AG09309 (cell line): ENCODE measurements around the gene DUSP11.

Source experiments
- DNase-seq: peaks from one replicate; pipeline ENCODE4 v3.0.0-alpha.2; 2010; ENCODE audit warnings: low read depth
- H3K4me3 ChIP-seq: 2 replicates; pipeline ENCODE4 v1.5.1; 2011; ENCODE audit warnings: mild to moderate bottlenecking, low read depth, low read length, moderate library complexity; ENCODE audit not compliant: control insufficient read depth
- TF ChIP-seq, protein P1 (sequence below): IDR thresholded peaks from 2 replicates; pipeline ENCODE4 v1.5.1; 2011; ENCODE audit warnings: mild to moderate bottlenecking, low read depth, low read length, inconsistent platforms; ENCODE audit not compliant: insufficient read depth, control insufficient read depth; ENCODE audit errors: missing control alignments

Gene DUSP11

DNA sequence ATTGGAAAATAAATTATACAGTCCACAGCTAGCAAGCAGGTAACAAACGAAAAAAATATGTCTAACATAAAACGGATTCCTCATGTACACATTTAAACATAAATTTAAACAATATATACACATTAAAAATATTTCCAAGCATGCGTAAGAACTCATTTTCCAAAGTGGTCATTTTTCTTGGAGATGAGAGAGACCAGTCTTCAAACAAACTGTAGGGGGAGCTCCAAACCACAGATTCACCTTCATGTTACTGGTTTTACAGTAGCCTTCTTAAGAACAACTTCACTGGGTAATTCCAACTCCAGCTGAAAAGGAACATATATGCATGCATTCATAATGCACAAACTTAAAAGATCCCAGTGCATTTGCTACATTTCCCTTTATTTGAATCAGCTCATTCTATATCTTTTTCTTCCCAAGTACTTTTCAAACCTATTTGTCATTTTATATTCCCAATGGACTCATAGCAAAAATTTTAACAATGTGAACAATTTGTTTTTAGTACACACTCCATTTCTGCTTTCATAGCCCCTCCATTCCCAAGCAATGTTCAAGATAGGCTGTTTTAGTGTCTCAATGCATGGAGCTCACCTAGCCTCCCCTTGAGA lies 44.1 kb upstream of the DUSP11 start:
- H3K4me3 ChIP-seq, result no peak overlapping the region
- TF ChIP-seq, protein P1, sequence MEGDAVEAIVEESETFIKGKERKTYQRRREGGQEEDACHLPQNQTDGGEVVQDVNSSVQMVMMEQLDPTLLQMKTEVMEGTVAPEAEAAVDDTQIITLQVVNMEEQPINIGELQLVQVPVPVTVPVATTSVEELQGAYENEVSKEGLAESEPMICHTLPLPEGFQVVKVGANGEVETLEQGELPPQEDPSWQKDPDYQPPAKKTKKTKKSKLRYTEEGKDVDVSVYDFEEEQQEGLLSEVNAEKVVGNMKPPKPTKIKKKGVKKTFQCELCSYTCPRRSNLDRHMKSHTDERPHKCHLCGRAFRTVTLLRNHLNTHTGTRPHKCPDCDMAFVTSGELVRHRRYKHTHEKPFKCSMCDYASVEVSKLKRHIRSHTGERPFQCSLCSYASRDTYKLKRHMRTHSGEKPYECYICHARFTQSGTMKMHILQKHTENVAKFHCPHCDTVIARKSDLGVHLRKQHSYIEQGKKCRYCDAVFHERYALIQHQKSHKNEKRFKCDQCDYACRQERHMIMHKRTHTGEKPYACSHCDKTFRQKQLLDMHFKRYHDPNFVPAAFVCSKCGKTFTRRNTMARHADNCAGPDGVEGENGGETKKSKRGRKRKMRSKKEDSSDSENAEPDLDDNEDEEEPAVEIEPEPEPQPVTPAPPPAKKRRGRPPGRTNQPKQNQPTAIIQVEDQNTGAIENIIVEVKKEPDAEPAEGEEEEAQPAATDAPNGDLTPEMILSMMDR, result peak; percentile 78
- DNase-seq, result peak; percentile 74

DNA sequence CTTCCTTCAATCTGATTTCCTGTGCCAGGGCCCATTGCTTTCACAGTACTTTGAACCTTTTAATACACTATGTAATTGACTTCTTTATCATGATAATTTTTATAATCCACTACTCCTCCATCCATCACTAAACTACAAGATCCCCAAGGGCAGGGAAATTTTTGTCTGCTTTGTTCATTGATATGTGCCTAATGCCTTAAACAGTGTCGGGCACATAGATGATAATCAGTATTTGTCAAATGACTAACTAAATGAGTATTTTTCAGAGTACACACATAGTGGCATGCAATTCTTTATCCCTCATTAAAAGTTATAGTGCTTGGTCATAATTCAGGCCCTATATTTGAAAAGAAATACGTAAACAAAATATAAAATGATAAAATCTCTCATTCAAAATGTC lies 43.5 kb upstream of the DUSP11 start:
- TF ChIP-seq, protein P1, result no peak
- H3K4me3 ChIP-seq, result no peak overlapping the region
- DNase-seq, result no peak

DNA sequence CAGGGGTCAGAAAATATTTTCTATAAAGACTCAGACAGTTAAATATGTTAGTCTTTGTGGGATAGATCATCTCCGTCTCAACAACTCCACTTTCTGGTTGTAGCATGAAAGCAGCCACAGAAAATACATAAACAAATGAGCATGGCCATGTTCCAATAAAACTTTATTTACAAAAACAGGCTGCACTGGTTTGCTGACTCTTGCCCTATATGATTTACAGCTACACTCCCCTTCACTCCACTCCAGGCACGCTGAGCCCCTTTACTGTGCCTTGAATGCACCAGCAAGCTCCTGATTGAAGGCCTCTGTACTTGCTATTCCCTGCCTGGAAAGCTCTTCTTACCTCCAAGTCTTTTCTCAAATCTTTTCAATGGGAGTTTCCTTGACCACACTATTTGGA lies 43.1 kb upstream of the DUSP11 start:
- H3K4me3 ChIP-seq, result no peak overlapping the region
- no peak for DNase-seq
- TF ChIP-seq, protein P1, result no peak

DNA sequence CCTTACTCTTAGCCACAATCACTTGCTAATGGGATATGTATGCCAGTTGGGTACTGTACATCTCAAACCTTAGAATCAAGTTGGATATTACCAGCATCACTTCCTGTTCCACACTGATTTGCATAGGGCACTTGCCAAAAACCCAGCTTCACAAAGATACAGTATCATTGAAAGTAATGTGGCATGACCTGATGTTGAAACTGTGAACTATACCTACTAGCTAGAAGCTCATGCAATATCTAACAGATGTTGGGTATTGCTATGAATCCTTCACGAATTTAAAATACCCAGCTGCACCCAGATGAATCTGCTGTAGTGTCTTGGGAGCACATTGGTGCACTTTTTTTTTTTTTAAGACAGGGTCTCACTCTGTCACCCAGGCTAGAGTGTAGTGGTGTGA lies 42.4 kb upstream of the DUSP11 start:
- no peak overlapping the region for H3K4me3 ChIP-seq
- TF ChIP-seq, protein P1, result no peak
- no peak for DNase-seq

DNA sequence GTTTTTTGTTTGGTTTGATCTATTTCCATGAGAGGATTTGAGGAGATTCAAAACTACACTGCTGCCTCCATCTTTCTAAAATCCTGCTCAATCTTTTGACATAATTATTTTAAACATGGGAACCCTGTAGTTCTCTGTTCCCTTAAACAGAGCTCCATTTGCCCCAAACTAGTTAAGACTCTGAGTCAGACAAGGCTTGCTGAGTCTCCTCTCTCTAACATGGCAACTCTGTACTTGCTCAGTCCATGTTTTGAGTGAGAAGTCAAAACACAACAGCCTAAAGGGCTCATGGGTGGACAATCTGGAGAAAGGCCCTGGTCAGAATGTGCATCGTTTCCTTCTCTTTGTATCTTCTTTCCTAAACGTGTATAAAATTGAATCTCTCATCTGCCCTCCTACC lies 41.8 kb upstream of the DUSP11 start:
- no peak overlapping the region for H3K4me3 ChIP-seq
- no peak for DNase-seq
- TF ChIP-seq, protein P1, result no peak

DNA sequence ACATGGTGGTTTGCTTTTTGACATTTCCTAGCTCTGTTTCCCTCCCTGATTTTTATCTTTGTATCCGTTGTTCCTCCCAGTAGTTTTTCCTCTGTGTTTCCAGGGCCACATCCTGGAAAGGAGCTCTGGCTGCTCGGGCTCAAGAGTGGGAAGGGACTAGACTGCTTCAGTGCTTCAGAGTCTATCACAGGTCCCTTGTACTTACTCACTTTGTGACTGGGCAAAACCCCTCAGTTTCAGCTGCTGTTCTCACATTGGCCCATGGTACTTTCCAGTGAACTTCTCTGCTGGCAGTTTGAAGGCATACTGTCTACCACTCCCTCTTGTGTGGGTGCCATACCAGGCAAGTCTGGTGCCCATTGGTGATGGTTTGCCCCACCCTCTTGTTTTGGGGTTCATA lies 41.3 kb upstream of the DUSP11 start:
- DNase-seq, result no peak
- TF ChIP-seq, protein P1, result no peak
- no peak overlapping the region for H3K4me3 ChIP-seq

DNA sequence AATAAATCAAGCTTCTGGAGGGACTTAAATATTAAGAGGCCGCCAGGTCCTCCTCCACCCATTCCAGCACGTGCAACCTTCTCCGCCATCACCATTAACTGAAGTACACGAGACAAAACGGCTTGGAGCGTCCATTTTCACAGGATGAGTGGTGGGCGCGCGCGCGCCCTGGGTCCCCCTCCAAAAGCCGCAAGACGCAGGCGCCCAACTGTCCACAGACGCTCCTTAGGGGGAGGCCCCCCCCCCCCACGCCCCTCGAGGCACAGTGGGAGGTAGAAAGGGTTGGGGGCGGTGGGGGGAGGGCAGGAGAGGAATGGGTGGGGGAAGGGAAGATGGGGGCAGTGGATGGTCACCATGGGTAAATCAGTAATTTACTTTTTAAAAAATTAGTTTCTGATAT lies 38.4 kb upstream of the DUSP11 start:
- TF ChIP-seq, protein P1, result no peak
- no peak for DNase-seq
- no peak overlapping the region for H3K4me3 ChIP-seq
